ENCODE results near the gene DNAJC18. TPM values are rescaled to one million over a fixed set of nuclear protein-coding genes. Genes with fewer than 3 reads are reported as not detected.

The DNAJC18 gene
- 7.6 and 8.4 TPM in 2 replicates for total RNA-seq

DNA sequence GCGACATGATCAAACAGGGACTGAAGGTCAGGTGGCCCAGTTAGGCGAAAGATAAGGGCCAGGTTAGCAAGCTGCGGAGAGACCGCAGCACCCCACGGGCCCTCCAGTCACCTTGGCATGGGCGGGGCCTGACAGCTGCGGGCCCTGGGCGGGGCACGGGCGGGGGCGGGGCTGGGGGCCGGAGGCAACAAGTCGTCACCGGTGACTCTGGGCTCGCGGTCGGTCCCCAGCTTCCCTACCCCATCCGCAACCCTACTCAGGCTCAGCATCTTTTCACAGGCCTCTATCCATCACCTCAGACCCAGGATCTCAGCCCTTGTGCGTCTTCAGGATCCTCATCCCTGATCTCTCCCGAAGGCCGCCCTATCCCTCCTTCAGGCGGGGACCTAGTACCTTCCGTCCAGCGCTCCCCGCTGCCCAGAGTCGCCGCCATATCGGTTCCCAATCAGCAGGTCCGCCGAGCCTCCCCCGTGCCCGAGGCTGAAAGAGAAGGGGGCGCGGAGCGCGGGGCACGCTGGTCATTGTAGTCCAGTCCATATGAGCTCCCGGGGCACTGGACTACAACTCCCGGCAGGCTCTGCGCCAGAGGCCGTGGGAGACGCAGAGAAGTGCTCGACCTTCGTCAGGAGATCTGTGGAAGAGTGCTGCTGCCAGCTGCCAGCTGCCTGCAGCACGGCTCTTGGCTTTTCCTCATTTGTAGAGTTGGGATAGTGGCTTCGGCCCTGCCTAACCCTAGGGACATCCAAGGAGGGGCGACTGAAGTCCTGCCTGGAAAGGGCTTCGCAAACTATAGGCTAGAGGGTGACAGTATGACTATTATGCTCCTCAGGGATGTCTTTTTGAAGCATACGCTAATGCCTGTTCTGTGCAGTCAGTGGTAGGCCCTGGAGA is at the start of gene DNAJC18:
Gene DNAJC18 (minus strand): TSS at position 513 of the 891 bp plus-strand sequence. CDS start 80 bp downstream, at position 433.

DNA sequence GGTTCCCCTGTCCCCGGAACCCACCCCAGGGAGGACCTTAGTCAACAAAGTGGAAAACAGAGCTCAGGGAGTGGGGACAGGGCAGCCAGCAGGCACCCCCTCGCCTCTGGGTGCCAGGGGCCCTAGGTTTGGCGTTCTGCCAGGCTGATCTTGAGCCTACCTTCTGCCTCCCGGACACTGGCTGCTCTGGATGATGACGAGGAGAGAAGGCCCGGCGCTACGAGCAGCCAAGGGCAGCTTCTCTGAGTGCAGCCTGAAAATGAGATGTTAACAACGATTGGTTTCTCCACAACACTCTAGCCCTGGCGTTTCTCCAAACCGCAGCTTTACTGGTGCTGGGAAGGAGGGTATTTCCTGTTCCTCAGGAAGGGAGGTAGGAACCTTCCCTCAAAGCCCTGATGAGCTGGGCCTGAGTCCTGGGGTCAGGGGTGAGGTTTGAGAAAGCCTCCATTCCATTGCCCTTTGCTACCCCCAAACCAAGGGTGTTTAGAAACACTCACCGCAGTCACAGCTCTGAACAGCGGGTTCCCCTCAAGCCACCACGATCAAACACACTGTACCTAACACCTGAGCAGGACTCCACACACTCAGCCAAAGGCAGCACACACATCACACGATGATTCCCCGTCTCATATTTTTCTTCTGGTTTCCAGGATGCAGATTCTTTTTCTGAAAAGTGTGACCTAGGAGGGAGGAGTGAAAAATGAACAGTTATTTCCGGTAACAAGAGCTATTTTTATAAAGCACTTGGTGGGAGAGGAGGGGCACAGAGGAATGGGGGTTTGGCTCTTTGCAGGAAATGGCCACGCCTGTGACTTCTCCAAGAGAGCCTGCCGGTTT is 42.9 kb upstream of the DNAJC18 start, which contains the start of gene STING1:
Gene STING1 (minus strand): TSS at position 709 of the 840 bp plus-strand sequence. CDS start 1,054 bp downstream, outside the sequence.

DNA sequence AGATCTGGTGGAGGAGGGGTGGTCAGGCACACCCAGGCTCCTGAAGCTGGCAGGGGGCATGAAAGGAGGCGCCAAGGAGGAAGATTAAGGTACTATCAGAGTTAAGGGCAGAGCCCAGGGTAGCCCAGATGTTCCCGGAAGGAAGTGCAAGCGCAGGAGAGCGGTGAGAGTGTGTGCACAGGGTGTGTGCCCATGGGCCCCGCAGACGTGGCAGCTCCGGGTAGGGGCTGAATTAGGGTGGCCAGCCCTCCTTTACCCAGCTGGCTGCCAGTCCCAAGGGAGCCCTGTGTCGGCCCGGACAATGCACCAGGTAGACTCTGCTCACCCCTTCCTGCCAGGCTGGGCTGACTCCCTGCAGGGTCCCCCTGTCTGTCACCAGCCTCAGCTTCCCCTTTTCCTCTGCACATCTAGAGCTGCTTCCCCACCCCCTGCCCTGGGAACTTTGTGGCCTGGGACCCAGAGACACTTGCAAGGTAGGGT is 31.5 kb upstream of the DNAJC18 start, which contains the start of gene SMIM33:
Gene SMIM33 (plus strand): TSS at position 184 of the 480 bp plus-strand sequence. CDS start 118 bp downstream, at position 302.

DNA sequence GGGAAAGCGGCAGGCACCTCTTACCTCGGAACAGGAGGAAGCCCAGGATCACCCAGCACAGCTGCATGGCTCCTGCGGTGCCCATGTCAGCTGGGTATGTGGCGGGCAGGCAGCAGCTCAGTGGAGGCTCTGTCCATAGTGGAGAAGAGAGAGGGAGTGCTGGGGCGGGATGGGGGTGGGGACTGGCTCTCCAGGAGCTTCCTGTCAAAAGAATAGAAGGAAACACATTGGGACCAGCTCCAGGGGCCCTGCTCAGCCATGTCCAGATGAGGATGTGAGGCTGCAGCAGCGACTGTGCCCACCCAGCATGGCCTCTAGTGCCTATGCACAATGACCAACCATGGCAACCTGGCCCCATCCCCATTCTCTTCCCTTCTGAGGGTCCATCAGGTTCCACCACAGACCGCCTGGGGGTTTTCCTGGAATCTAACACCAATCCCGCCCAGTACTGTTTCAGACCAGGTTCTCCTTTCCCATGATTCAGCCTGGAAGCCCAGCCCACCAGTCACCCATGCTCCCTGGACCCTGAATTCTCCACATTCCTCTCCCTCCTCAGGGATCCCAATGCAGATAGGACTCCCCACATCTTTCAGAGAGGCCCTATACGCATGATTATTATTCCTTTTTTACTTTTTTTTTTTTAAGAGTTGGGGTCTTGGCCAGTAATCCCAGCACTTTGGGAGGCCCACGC is 23.4 kb upstream of the DNAJC18 start, which contains the start of gene ECSCR:
Gene ECSCR (minus strand): TSS at position 158 of the 691 bp plus-strand sequence. CDS start 73 bp downstream, at position 85.

DNA sequence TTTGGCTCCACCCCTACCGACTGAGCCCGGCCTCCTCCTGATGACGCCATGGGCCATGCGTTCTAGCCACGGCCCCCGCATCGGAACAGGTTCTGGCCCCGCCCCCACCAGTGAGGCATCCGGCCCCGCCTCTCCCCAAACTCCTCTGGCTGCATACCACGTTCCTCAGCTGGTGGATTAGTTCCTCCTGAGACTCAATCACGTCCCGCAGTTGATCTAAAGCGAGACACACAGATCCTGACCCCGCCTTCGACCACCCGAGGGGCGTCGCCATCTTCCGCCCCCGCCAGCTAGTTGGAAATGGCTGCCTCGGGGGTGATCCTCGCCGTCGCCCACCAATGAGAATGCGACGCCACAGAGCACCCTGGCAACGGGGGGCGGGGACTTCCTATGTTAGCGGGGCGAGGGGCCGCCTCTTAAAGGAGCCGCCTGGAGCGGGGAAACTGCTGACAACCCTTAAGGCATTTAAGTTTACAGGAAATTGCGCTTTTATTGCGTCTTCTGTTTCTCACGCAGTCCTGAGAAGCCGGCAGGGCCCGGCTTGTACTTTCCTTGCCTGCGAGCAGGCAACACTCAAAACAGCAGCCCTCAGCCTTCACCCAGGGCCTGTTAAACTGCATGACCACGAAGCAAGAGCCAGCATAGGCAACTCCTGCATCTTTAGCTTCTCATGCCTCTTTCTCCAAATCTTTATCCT is 35.4 kb downstream of the DNAJC18 start, which contains the start of gene SPATA24:
Gene SPATA24 (minus strand): TSS at position 303 of the 697 bp plus-strand sequence. CDS start 29 bp downstream, at position 274.

DNA sequence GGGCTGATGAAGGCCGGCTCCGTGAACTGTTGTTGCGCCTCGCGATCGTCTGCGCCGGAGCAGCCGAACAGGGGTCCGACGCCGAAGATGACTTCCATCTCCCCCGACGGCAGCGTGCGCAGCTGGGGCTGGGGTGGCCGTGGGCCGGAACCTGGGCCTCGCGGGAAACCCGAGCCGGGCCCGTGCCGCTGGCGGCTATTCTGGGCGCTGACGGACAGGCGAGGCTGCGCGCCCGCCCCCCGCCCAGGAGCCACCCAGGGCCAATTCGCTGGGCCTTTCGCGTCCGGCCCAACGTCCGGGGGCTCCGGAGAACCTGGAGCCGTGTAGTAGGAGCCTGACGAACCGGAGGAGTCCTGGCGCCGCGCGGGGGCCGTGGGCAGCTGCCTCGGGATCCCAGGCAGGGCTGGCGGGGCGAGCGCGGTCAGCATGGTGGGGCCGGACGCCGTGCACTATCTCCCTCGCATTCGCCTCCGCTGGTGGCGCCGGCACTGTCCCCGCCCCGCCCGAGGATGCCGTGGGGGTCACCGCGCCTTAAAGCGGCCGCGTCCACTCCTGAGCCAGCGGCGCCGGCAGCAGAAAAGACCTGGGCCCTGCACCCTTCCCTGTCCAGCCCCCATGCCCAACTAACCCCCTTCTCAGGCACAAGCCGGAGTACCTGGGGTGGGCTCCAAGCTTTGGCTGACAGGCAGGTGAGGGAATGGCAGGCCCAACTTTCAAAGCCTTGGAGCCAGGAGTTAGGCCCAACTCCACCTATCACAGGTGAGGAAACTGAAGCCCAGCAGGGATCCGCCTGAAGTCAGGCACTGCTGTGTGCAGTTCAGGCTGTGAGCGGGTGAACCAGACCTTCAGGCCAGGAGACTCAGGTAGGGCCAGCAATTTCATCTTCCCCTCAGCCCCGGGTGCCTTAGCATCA is 44.4 kb downstream of the DNAJC18 start, which contains the start of gene PROB1:
Gene PROB1 (minus strand): TSS at position 451 of the 913 bp plus-strand sequence. CDS start 23 bp downstream, at position 428.

DNA sequence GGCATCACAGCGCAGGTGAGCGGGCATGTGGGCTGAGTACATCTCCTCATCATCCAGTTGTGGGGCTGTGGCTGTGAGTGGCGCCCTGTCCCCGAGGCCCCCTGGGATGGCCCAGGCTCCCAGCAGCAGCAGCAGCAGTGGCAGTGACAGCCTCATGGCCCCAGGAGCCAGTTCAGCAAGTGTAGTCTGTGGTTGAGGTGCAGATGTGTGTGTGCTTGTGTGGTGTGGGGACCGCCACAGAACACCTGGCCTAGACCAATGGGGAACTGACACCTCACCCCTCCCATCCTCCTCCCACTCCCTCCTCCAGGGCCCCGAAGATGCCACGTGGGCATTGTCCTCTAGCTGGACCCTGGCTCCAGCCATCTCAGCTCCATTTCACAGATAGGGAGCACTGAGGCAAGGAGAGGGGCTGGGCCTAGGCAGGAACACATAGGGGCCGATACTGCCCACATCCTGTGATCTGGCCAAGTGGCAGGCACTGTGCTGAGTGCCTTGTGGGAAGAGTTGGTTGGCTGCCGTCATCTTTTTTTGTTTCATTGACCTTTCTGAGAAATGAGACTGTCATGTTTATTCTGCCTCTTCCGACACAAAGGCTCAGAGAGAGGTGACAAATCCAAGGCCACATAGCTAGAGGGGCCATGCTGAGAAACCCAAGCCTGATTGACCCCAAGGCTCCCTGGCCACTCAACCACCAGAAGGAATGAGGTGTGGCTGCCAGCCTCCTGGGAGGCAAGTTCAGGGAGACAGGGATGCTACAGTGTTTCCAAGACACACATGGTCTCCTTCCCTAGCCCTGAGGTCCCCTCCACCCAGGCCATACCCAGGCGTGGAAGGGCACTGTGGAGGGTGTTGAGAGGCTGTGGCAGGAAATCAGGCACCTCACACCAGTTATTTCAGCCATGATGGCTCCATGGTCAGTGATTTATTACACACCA is 49.4 kb downstream of the DNAJC18 start, which contains the start of gene MZB1:
Gene MZB1 (minus strand): TSS at position 213 of the 938 bp plus-strand sequence. CDS start 57 bp downstream, at position 156.

DNA sequence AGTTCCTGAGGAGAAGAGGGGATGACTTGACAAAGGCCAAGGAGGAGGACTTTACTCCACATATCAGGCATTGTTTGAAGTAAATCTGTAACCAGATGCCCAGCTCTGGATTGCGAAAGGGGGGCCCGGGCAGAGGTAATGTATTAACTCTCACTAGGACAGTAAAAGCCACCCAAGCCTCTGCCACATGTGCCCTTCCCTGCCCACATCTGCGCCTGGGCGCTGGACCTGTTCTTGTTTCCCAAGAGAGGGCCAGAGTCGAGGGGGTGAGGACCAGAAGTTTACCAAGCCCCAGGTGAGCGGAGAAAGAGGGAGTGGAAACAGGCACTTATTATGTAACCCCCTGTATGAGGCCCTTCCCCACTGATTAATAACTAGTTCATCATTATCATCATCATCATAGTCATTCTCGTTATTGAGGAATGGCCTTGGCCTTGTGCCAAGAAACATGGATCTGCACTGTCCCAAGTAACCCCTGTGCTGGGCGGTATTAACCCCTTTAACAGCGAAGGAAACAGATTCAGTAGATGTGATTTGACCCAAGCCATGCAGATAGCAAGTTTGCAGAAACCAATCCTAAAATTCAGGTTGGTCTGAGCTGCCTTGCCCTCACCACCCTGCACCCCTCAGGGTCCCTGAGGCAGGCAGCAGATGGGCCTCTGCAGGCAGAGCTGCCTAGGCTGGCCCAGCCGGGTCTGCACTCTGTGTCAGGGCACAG is 55.9 kb downstream of the DNAJC18 start, which contains the start of gene SLC23A1:
Gene SLC23A1 (minus strand): TSS at position 23 of the 718 bp plus-strand sequence. CDS start 44 bp downstream, outside the sequence.

Other genes with a start within 250 kb of the DNAJC18 start
- 43.9 and 56.5 TPM in 2 replicates for gene SIL1, start 241.2 kb downstream of the DNAJC18 start, total RNA-seq
- 209 and 287 TPM in 2 replicates for gene MATR3, start 145.8 kb downstream of the DNAJC18 start, total RNA-seq
- gene PAIP2, start 97.7 kb downstream of the DNAJC18 start, total RNA-seq: 109 and 179 TPM in 2 replicates
- not detected in 2 replicates for gene SLC23A1, start 56.2 kb downstream of the DNAJC18 start, total RNA-seq
- 0.32 and 0.46 TPM in 2 replicates for gene MZB1, start 49.6 kb downstream of the DNAJC18 start, total RNA-seq
- 0.61 and 0.65 TPM in 2 replicates for gene PROB1, start 44.4 kb downstream of the DNAJC18 start, total RNA-seq
- gene SPATA24, start 35.4 kb downstream of the DNAJC18 start, total RNA-seq: 10.1 and 14.4 TPM in 2 replicates
- 312 and 378 TPM in 2 replicates for gene ECSCR, start 23.2 kb upstream of the DNAJC18 start, total RNA-seq
- under 0.01 TPM in 1 of 2 replicates, not detected in the other for gene SMIM33, start 31.5 kb upstream of the DNAJC18 start, total RNA-seq
- gene STING1, start 43.2 kb upstream of the DNAJC18 start, total RNA-seq: 51.1 and 52.0 TPM in 2 replicates
- 56.1 and 66.3 TPM in 2 replicates for gene UBE2D2, start 121.8 kb upstream of the DNAJC18 start, total RNA-seq
- gene CXXC5, start 208.8 kb upstream of the DNAJC18 start, total RNA-seq: 17.9 and 27.7 TPM in 2 replicates